Activated CD4-positive, alpha-beta T cell treated with anti-CD3 and anti-CD28 coated beads for 24 hours (primary cell): ENCODE data around the gene HMGXB4.

ENCODE experiments used
- DNase-seq, 2 donors: peaks; one replicate each; pipeline ENCODE4 v3.0.0-alpha.2; 2020; ENCODE audit warnings: low read depth in 2 of 2

HMGXB4 gene

GRCh38 chr22:35258191-35258988 is 1.1 kb downstream of the HMGXB4 start:
- no peak for DNase-seq

- DNase-seq = no peak
Measured at GRCh38 chr22:35264986-35265385, 7.7 kb downstream of the HMGXB4 start.

GRCh38 chr22:35266277-35266676 is 9.0 kb downstream of the HMGXB4 start:
- DNase-seq = no peak

- no peak for DNase-seq
Measured at GRCh38 chr22:35269630-35270029, 12.3 kb downstream of the HMGXB4 start.

GRCh38 chr22:35274154-35274871 is 17.0 kb downstream of the HMGXB4 start:
- no peak for DNase-seq

GRCh38 chr22:35275580-35275979 is 18.3 kb downstream of the HMGXB4 start:
- DNase-seq = no peak

GRCh38 chr22:35276019-35276418 is 18.7 kb downstream of the HMGXB4 start:
- DNase-seq = no peak

- DNase-seq = no peak
Measured at GRCh38 chr22:35288116-35288515, 30.8 kb downstream of the HMGXB4 start.

GRCh38 chr22:35292786-35293185 is 35.5 kb downstream of the HMGXB4 start:
- no peak for DNase-seq

- DNase-seq = no peak
Measured at GRCh38 chr22:35296051-35296450, 38.8 kb downstream of the HMGXB4 start.

- no peak for DNase-seq
Measured at GRCh38 chr22:35299217-35299672, 42.0 kb downstream of the HMGXB4 start.

- DNase-seq = peak; percentile 96 to 98
Measured at GRCh38 chr22:35299673-35300499, 42.6 kb downstream of the HMGXB4 start, which contains the start of gene TOM1. Gene TOM1 (plus strand): TSS chr22:35299894. CDS start chr22:35299929, 35 bp downstream.

- no peak for DNase-seq
Measured at GRCh38 chr22:35301372-35301874, 44.1 kb downstream of the HMGXB4 start.

GRCh38 chr22:35303029-35303624 is 45.8 kb downstream of the HMGXB4 start:
- no peak for DNase-seq

- DNase-seq = no peak
Measured at GRCh38 chr22:35305525-35306070, 48.3 kb downstream of the HMGXB4 start.

- DNase-seq = no peak
Measured at GRCh38 chr22:35306350-35306967, 49.2 kb downstream of the HMGXB4 start.

- DNase-seq = no peak
Measured at GRCh38 chr22:35307372-35307771, 50.1 kb downstream of the HMGXB4 start.

GRCh38 chr22:35307892-35308291 is 50.6 kb downstream of the HMGXB4 start:
- DNase-seq = no peak

- DNase-seq = no peak
Measured at GRCh38 chr22:35308480-35309021, 51.3 kb downstream of the HMGXB4 start.
